Body of pancreas (tissue), 4 donors: Measurements from ENCODE around the gene ERAS.
"Not testable (repeated sequence)": the region's sequence is repeated elsewhere in the genome, so short reads cannot be mapped to it uniquely, and the experiment has no call there.

Source experiments
- POLR2A ChIP-seq, 3 donors: fragments of 450-650 bp; IDR thresholded peaks; one replicate each; pipeline ENCODE4 v1.6.1; 2016; ENCODE audit warnings: antibody characterized with exemption in 3 of 3, mild to moderate bottlenecking in 2 of 3
- TF ChIP-seq, protein P1 (sequence below), 7 experiments: fragments of 450-650 bp in 4 of 7; fragments of 200-600 bp in 3 of 7; sonication (generic) in 3 of 7; IDR thresholded peaks; one replicate each; pipeline ENCODE4 v1.5.1; 2016 to 2019; ENCODE audit warnings: antibody characterized with exemption in 7 of 7

DNA sequence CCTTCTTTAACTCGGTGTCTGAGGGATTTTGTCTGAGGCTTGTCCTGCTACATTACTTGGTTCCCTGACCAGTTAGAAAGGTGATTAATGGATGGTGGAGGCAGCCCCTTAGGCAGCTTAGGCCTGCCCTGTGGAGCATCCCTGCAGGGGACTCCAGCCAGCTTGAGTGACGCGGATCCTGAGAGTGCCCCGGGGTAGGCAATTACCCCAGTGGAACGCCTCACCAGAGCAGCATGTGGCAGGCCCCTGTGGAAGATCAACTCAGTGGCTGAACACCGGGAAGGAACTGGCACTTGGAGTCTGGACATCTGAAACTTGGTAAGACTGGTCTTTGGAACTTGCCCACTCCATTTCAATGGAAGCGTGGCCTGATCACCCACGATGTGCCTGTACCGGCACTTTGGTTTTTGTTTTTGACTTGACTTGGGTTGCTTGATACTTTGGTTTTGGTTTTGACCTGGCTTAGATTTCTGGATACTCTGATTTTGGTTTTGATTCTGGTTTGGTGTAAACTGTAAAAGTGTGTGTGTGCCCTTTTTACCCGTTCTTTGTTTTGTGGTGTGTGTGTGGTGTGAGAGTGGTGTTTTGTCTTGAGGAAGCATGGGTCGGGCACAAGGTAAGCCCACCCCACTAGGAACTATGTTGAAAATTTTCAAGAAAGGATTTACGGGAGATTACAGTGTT lies 27.9 kb downstream of the ERAS start:
- TF ChIP-seq, protein P1, sequence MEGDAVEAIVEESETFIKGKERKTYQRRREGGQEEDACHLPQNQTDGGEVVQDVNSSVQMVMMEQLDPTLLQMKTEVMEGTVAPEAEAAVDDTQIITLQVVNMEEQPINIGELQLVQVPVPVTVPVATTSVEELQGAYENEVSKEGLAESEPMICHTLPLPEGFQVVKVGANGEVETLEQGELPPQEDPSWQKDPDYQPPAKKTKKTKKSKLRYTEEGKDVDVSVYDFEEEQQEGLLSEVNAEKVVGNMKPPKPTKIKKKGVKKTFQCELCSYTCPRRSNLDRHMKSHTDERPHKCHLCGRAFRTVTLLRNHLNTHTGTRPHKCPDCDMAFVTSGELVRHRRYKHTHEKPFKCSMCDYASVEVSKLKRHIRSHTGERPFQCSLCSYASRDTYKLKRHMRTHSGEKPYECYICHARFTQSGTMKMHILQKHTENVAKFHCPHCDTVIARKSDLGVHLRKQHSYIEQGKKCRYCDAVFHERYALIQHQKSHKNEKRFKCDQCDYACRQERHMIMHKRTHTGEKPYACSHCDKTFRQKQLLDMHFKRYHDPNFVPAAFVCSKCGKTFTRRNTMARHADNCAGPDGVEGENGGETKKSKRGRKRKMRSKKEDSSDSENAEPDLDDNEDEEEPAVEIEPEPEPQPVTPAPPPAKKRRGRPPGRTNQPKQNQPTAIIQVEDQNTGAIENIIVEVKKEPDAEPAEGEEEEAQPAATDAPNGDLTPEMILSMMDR (IDR thresholded peaks at IDR 0.05): not testable (repeated sequence)
- not testable (repeated sequence) for TF ChIP-seq POLR2A (IDR thresholded peaks at IDR 0.05)
